HepG2 (cell line): Measurements from ENCODE around the gene TAS2R19.

Source experiments
- CEBPB ChIP-seq: IDR thresholded peaks from 2 replicates; pipeline ENCODE4 v1.6.1; 2011; ENCODE audit warnings: low read depth, low read length, improper control_type of control experiment, borderline replicate concordance
- ELF4 ChIP-seq: sonication (generic); formaldehyde crosslinking; IDR thresholded peaks from 2 replicates; pipeline ENCODE4 v1.5.0; 2020; ENCODE audit warnings: missing genetic modification reagents, mild to moderate bottlenecking, moderate library complexity, borderline replicate concordance
- EP300 ChIP-seq, 3 experiments: sonication (generic) in 1 of 3; formaldehyde crosslinking in 1 of 3; IDR thresholded peaks; 2 replicates each; pipeline versions ENCODE4 v1.5.1 to v1.6.1; 2011 to 2020; ENCODE audit warnings: low read depth in 2 of 3, low read length in 2 of 3, borderline replicate concordance in 1 of 3, improper control_type of control experiment in 1 of 3, mild to moderate bottlenecking in 1 of 3, missing genetic modification reagents in 1 of 3, moderate library complexity in 1 of 3
- KLF9 ChIP-seq: IDR thresholded peaks from 2 replicates; pipeline ENCODE4 v1.6.1; 2016; ENCODE audit warnings: low read depth
- MAFG ChIP-seq: sonication (generic); formaldehyde crosslinking; IDR thresholded peaks from 2 replicates; pipeline ENCODE4 v1.5.1; 2020; ENCODE audit warnings: mild to moderate bottlenecking, missing genetic modification reagents
- POLR2A ChIP-seq, 2 experiments: IDR thresholded peaks; 2 replicates each; pipeline ENCODE4 v1.6.1; 2011; ENCODE audit warnings: low read depth in 2 of 2, low read length in 2 of 2, mild to moderate bottlenecking in 1 of 2, moderate library complexity in 1 of 2; ENCODE audit not compliant: insufficient read depth in 1 of 2
- POLR2AphosphoS5 ChIP-seq: IDR thresholded peaks from 2 replicates; pipeline ENCODE4 v1.6.1; 2012; ENCODE audit warnings: low read depth, low read length
- RNF2 ChIP-seq: fragments of 450-650 bp; conservative IDR thresholded peaks from 2 replicates; pipeline ENCODE4 v1.6.1; 2016; ENCODE audit warnings: low read depth
- TBP ChIP-seq: sonication (generic); formaldehyde crosslinking; IDR thresholded peaks from 2 replicates; pipeline ENCODE4 v1.5.0; 2020; ENCODE audit warnings: missing genetic modification reagents
- ZKSCAN8 ChIP-seq: IDR thresholded peaks from 2 replicates; pipeline ENCODE4 v1.6.1; 2016; ENCODE audit warnings: borderline replicate concordance, missing genetic modification reagents, missing compliant biosample characterization
- ZNF446 ChIP-seq: sonication (generic); formaldehyde crosslinking; IDR thresholded peaks from 2 replicates; pipeline ENCODE4 v1.5.0; 2020; ENCODE audit warnings: mild to moderate bottlenecking, missing genetic modification reagents
- ZNF75D ChIP-seq: sonication (generic); formaldehyde crosslinking; IDR thresholded peaks from 2 replicates; pipeline ENCODE4 v1.8.1; 2023; ENCODE audit warnings: missing genetic modification reagents, mild to moderate bottlenecking, borderline replicate concordance
- TF ChIP-seq, protein P1 (sequence below): sonication (generic); formaldehyde crosslinking; IDR thresholded peaks from 2 replicates; pipeline ENCODE4 v1.5.0; 2020; ENCODE audit warnings: mild to moderate bottlenecking, missing genetic modification reagents, moderate library complexity
- TF ChIP-seq, protein P2 (sequence below): sonication (generic); formaldehyde crosslinking; IDR thresholded peaks from 2 replicates; pipeline ENCODE4 v1.4.0; 2020; ENCODE audit warnings: mild to moderate bottlenecking, missing genetic modification reagents

DNA sequence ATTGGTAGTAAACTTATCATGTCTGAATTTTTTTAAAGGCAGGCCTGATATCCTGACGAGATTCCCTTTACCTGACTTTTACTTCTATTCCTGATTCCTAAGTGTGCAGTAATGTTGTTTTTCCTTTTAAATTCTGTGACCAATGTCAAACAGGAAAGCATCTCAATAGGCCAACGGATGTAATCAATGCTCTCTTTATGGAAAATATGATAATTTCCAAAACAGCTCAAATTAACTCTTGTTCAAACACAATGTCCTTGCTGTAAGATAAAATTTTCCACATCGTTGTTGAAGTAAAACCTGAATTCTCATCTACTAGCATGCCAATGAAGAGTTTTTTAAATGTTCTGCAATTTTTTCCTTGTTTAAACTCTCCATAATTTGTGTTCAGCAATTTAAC lies 16.8 kb upstream of the TAS2R19 start:
- no peak for TF ChIP-seq POLR2A (IDR thresholded peaks at IDR 0.05; ENCODE audit: insufficient read depth in 1 of 2, low read depth in 2 of 2, low read length in 2 of 2)
- TF ChIP-seq, protein P1, sequence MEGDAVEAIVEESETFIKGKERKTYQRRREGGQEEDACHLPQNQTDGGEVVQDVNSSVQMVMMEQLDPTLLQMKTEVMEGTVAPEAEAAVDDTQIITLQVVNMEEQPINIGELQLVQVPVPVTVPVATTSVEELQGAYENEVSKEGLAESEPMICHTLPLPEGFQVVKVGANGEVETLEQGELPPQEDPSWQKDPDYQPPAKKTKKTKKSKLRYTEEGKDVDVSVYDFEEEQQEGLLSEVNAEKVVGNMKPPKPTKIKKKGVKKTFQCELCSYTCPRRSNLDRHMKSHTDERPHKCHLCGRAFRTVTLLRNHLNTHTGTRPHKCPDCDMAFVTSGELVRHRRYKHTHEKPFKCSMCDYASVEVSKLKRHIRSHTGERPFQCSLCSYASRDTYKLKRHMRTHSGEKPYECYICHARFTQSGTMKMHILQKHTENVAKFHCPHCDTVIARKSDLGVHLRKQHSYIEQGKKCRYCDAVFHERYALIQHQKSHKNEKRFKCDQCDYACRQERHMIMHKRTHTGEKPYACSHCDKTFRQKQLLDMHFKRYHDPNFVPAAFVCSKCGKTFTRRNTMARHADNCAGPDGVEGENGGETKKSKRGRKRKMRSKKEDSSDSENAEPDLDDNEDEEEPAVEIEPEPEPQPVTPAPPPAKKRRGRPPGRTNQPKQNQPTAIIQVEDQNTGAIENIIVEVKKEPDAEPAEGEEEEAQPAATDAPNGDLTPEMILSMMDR (CRISPR knock-in tag), result no peak
- TF ChIP-seq TBP (CRISPR knock-in tag), result no peak
- TF ChIP-seq MAFG (CRISPR knock-in tag), result no peak
- TF ChIP-seq ELF4 (CRISPR knock-in tag), result no peak
- TF ChIP-seq CEBPB, result no peak
- TF ChIP-seq POLR2AphosphoS5, result no peak
- no peak for TF ChIP-seq ZNF446 (CRISPR knock-in tag)
- TF ChIP-seq, protein P2, sequence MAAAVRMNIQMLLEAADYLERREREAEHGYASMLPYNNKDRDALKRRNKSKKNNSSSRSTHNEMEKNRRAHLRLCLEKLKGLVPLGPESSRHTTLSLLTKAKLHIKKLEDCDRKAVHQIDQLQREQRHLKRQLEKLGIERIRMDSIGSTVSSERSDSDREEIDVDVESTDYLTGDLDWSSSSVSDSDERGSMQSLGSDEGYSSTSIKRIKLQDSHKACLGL (CRISPR knock-in tag), result no peak
- no peak for TF ChIP-seq ZKSCAN8 (CRISPR knock-in tag)
- TF ChIP-seq KLF9 (CRISPR knock-in tag), result no peak
- no peak for TF ChIP-seq RNF2
- no peak for TF ChIP-seq ZNF75D (CRISPR knock-in tag)
- no peak for TF ChIP-seq EP300 (IDR thresholded peaks at IDR 0.05; ENCODE audit: low read depth in 2 of 2, low read length in 2 of 2)
- TF ChIP-seq EP300 (CRISPR knock-in tag; IDR thresholded peaks at IDR 0.05; ENCODE audit: borderline replicate concordance), result no peak
